ENCODE data around the gene ABCA5.
"Not testable (repeated sequence)": the region's sequence is repeated elsewhere in the genome, so short reads cannot be mapped to it uniquely, and the experiment has no call there.

The ABCA5 gene

DNA sequence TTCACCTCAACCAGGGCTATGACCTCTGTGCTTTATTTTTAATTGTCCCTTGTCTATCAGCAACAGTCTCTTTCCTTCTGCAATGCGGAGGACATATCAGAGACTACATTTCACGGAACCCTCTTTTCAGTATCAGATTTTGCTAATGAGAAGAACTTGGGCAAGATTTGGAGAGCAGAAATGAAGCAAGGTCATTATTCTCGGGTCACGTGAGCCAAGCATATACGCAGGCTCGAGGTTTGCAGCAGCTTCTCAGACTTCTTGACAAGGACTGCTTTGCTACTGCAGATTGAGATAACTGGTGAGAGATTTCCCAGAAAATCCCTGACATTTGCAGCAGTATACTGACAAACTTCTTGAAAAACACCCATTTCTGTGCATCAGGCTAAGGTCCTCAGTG lies 128.7 kb downstream of the ABCA5 start:
- DNase-seq = no peak

DNA sequence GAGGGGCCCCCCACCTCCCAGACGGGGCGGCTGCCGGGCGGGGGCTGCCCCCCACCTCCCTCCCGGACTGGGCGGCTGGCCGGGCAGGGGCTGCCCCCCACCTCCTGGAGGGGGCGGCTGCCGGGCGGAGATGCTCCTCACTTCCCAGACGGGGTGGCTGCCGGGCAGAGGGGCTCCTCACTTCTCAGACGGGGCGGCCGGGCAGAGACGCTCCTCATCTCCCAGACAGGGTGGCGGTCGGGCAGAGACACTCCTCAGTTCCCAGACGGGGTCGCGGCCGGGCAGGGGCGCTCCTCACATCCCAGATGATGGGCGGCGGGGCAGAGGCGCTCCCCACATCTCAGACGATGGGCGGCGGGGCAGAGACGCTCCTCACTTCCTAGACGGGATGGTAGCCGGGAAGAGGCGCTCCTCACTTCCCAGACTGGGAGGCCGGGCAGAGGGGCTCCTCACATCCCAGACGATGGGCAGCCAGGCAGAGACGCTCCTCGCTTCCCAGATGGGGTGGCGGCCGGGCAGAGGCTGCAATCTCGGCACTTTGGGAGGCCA lies 130.8 kb downstream of the ABCA5 start:
- DNase-seq = not testable (repeated sequence)

Measured in NCI-H526 treated with DMSO at 0.1 percent for 48 hours (cell line).